Keratinocyte (primary cell): ENCODE measurements around the gene SLC30A3. TPM values are rescaled to one million over a fixed set of nuclear protein-coding genes. Genes with fewer than 3 reads are reported as not detected.

Source experiments
- DNase-seq: peaks from one replicate; pipeline ENCODE4 v3.0.0-alpha.2; 2011; ENCODE audit warnings: low read depth, missing footprints, low spot score
- FAIRE-seq: peaks from 2 replicates; lab custom pipeline; 2011; peaks lifted over from hg19 to GRCh38; lab: Jason Lieb, UNC
- H2AFZ ChIP-seq: 2 replicates; pipeline ENCODE4 v1.6.0; 2012; ENCODE audit warnings: low read length, control low read depth, inconsistent platforms; ENCODE audit not compliant: control insufficient read depth
- H3K27ac ChIP-seq: 2 replicates; pipeline ENCODE4 v1.5.1; 2011; ENCODE audit warnings: low read length; ENCODE audit not compliant: control insufficient read depth, insufficient read depth
- H3K27me3 ChIP-seq: 3 replicates; pipeline ENCODE4 v1.6.0; 2011; ENCODE audit warnings: low read length; ENCODE audit not compliant: control insufficient read depth, insufficient read depth; ENCODE audit errors: extremely low read depth
- H3K36me3 ChIP-seq, 2 experiments: 2 replicates in 1 of 2; 3 replicates in 1 of 2; pipeline ENCODE4 v1.5.1; 2011; ENCODE audit warnings: low read length in 2 of 2, mild to moderate bottlenecking in 1 of 2; ENCODE audit not compliant: control insufficient read depth in 2 of 2, insufficient read depth in 2 of 2; ENCODE audit errors: extremely low read depth in 1 of 2
- H3K4me1 ChIP-seq: 3 replicates; pipeline ENCODE4 v1.5.1; 2011; ENCODE audit warnings: low read length; ENCODE audit not compliant: control insufficient read depth, insufficient read depth; ENCODE audit errors: extremely low read depth
- H3K4me2 ChIP-seq: 3 replicates; pipeline ENCODE4 v1.6.0; 2011; ENCODE audit warnings: low read depth, low read length; ENCODE audit not compliant: control insufficient read depth, insufficient read depth; ENCODE audit errors: extremely low read depth
- H3K4me3 ChIP-seq, 3 experiments: fragments of 200-600 bp in 1 of 3; sonication (generic) in 1 of 3; 2 replicates in 2 of 3; 3 replicates in 1 of 3; pipeline ENCODE4 v1.5.1; 2011 to 2016; ENCODE audit warnings: low read length in 3 of 3, mild to moderate bottlenecking in 3 of 3, control low read depth in 2 of 3, inconsistent platforms in 1 of 3, low read depth in 1 of 3, mixed read lengths in 1 of 3, mixed run types in 1 of 3, moderate library complexity in 1 of 3; ENCODE audit not compliant: control insufficient read depth in 2 of 3, insufficient read depth in 2 of 3; ENCODE audit errors: extremely low read depth in 1 of 3
- H3K79me2 ChIP-seq: 2 replicates; pipeline ENCODE4 v1.6.0; 2012; ENCODE audit warnings: low read length; ENCODE audit not compliant: control insufficient read depth, insufficient read depth
- H3K9ac ChIP-seq: 3 replicates; pipeline ENCODE4 v1.6.0; 2011; ENCODE audit warnings: low read length; ENCODE audit not compliant: control insufficient read depth, insufficient read depth; ENCODE audit errors: extremely low read depth
- H3K9me1 ChIP-seq: 3 replicates; pipeline ENCODE4 v1.6.0; 2011; ENCODE audit warnings: low read length; ENCODE audit not compliant: control insufficient read depth, insufficient read depth; ENCODE audit errors: extremely low read depth
- H3K9me3 ChIP-seq: 2 replicates; pipeline ENCODE4 v1.5.1; 2012; ENCODE audit warnings: low read depth, low read length; ENCODE audit not compliant: control insufficient read depth
- H4K20me1 ChIP-seq: 3 replicates; pipeline ENCODE4 v1.6.0; 2011; ENCODE audit warnings: low read length; ENCODE audit not compliant: control insufficient read depth, insufficient read depth; ENCODE audit errors: extremely low read depth
- CTCF ChIP-seq, 3 experiments: IDR thresholded peaks in 1 of 3; conservative IDR thresholded peaks in 1 of 3; optimal IDR thresholded peaks in 1 of 3; 2 replicates in 2 of 3; 3 replicates in 1 of 3; pipeline versions ENCODE3 to v1.5.1; 2011; ENCODE audit warnings: low read length in 3 of 3, mild to moderate bottlenecking in 3 of 3, moderate library complexity in 2 of 3, control low read depth in 1 of 3, inconsistent platforms in 1 of 3; ENCODE audit not compliant: insufficient read depth in 2 of 3; ENCODE audit errors: extremely low read depth in 1 of 3
- EZH2 ChIP-seq: IDR thresholded peaks from one replicate; pipeline ENCODE4 v1.6.1; 2012; ENCODE audit warnings: inconsistent platforms, mild to moderate bottlenecking, low read length, moderate library complexity
- dilution Hi-C: fragments of 300-500 bp; cut with MboI; formaldehyde crosslinking; loops from one replicate; pipeline ENCODE4 v1.7.0; 2020; ENCODE audit warnings: low sequenced_read_pairs; ENCODE audit not compliant: extremely low pct_ligation_motif_present
- polyA plus RNA-seq, 5 experiments: library from polyadenylated mRNA; depleted of rRNA in 3 of 5; stranded (reverse) in 3 of 5; stranded (forward) in 1 of 5; unstranded in 1 of 5; fragments of >200 nt; gene quantifications; 1 replicate in 1 of 5; 2 replicates in 3 of 5; 3 replicates in 1 of 5; pipeline versions ENCODE4 v1.2.1 to v1.2.3, GENCODE V29; 2011 to 2012; ENCODE audit warnings: missing spikeins in 2 of 5, low read depth in 1 of 5, low replicate concordance in 1 of 5

The SLC30A3 gene
- polyA plus RNA-seq, 1 donor (not counting 4 experiments of a cell fraction or from before 2014, with no cell fraction given): not detected

- no peak overlapping the region for H3K9ac ChIP-seq
- no peaks in the 10 kb centered on the region for H4K20me1 ChIP-seq
- TF ChIP-seq EZH2 (no peak), CTCF (optimal IDR thresholded peaks at IDR 0.05 in 1 of 3, IDR thresholded peaks at IDR 0.05 in 1 of 3, conservative IDR thresholded peaks at IDR 0.05 in 1 of 3; ENCODE audit: extremely low read depth in 1 of 3, insufficient read depth in 2 of 3, low read length in 3 of 3) (no peak)
- H3K36me3 ChIP-seq: peaks cover 40 to 63% of the 10 kb centered on the region in 2 experiments
- no peaks in the 10 kb centered on the region for H3K27me3 ChIP-seq
- DNase-seq: no peak
- H3K9me3 ChIP-seq: no peaks in the 10 kb centered on the region
- no peaks in the 10 kb centered on the region for H3K79me2 ChIP-seq
- FAIRE-seq: no peak
- dilution Hi-C loops: no loop called here
- no peak overlapping the region for H3K4me2 ChIP-seq
- peaks cover 3% of the 10 kb centered on the region for H3K4me1 ChIP-seq
- no peak overlapping the region for H3K27ac ChIP-seq
- H2AFZ ChIP-seq: no peak overlapping the region
- no peak overlapping the region for H3K4me3 ChIP-seq
- H3K9me1 ChIP-seq: no peaks in the 10 kb centered on the region
Observed at GRCh38 chr2:27203741-27204140, 59.1 kb downstream of the SLC30A3 start.

Other genes starting within 250 kb of the SLC30A3 start
- 28.7 to 65.8 TPM (median 38.0 TPM) in 3 replicates for gene TMEM214, start 230.1 kb downstream of the SLC30A3 start, polyA plus RNA-seq
- gene AGBL5, start 211.4 kb downstream of the SLC30A3 start, polyA plus RNA-seq: 24.5 to 27.7 TPM (median 25.5 TPM) in 3 replicates
- 393 to 636 TPM (median 541 TPM) in 3 replicates for gene OST4, start 191.4 kb downstream of the SLC30A3 start, polyA plus RNA-seq
- gene EMILIN1, start 184.4 kb downstream of the SLC30A3 start, polyA plus RNA-seq: 0.01 to 0.06 TPM (median 0.03 TPM) in 3 replicates
- gene KHK, start 176.3 kb downstream of the SLC30A3 start, polyA plus RNA-seq: 0.06 to 0.36 TPM (median 0.21 TPM) in 3 replicates
- 1.1 to 1.4 TPM (median 1.3 TPM) in 3 replicates for gene CGREF1, start 143.9 kb downstream of the SLC30A3 start, polyA plus RNA-seq
- gene ABHD1, start 139.2 kb downstream of the SLC30A3 start, polyA plus RNA-seq: not detected in 3 replicates
- gene PREB, start 128.4 kb downstream of the SLC30A3 start, polyA plus RNA-seq: 48.7 to 51.0 TPM (median 50.9 TPM) in 3 replicates
- gene PRR30, start 123.6 kb downstream of the SLC30A3 start, polyA plus RNA-seq: not detected in 3 replicates
- not detected in 3 replicates for gene TCF23, start 114.0 kb downstream of the SLC30A3 start, polyA plus RNA-seq
- gene ATRAID, start 51.0 kb downstream of the SLC30A3 start, polyA plus RNA-seq: 154 to 168 TPM (median 156 TPM) in 3 replicates
- gene SLC5A6, start 50.8 kb downstream of the SLC30A3 start, polyA plus RNA-seq: 55.1 to 72.3 TPM (median 60.4 TPM) in 3 replicates
- gene CAD, start 45.7 kb downstream of the SLC30A3 start, polyA plus RNA-seq: 17.1 to 33.3 TPM (median 21.0 TPM) in 3 replicates
- not detected in 3 replicates for gene DNAJC5G, start 12.4 kb upstream of the SLC30A3 start, polyA plus RNA-seq
- gene TRIM54, start 19.4 kb upstream of the SLC30A3 start, polyA plus RNA-seq: not detected in 3 replicates
- gene UCN, start 45.4 kb upstream of the SLC30A3 start, polyA plus RNA-seq: 0.08 to 0.59 TPM (median 0.10 TPM) in 3 replicates
- 117 to 162 TPM (median 125 TPM) in 3 replicates for gene MPV17, start 60.0 kb upstream of the SLC30A3 start, polyA plus RNA-seq
- gene GTF3C2, start 93.7 kb upstream of the SLC30A3 start, polyA plus RNA-seq: 44.7 to 53.4 TPM (median 51.3 TPM) in 3 replicates
- gene EIF2B4, start 107.3 kb upstream of the SLC30A3 start, polyA plus RNA-seq: 43.1 to 54.9 TPM (median 54.2 TPM) in 3 replicates
- gene SNX17, start 107.6 kb upstream of the SLC30A3 start, polyA plus RNA-seq: 79.4 to 101 TPM (median 83.3 TPM) in 3 replicates
- gene ZNF513, start 117.7 kb upstream of the SLC30A3 start, polyA plus RNA-seq: 8.8 to 14.3 TPM (median 8.9 TPM) in 3 replicates
- 31.8 to 86.8 TPM (median 55.5 TPM) in 3 replicates for gene PPM1G, start 146.5 kb upstream of the SLC30A3 start, polyA plus RNA-seq
- 144 to 157 TPM (median 148 TPM) in 3 replicates for gene NRBP1, start 165.6 kb upstream of the SLC30A3 start, polyA plus RNA-seq
- 8.6 to 22.9 TPM (median 14.7 TPM) in 3 replicates for gene KRTCAP3, start 179.3 kb upstream of the SLC30A3 start, polyA plus RNA-seq
- gene IFT172, start 226.7 kb upstream of the SLC30A3 start, polyA plus RNA-seq: 10.4 to 14.4 TPM (median 12.7 TPM) in 3 replicates
- 6.3 to 13.0 TPM (median 9.9 TPM) in 3 replicates for gene FNDC4, start 232.2 kb upstream of the SLC30A3 start, polyA plus RNA-seq
- gene GCKR, start 233.8 kb upstream of the SLC30A3 start, polyA plus RNA-seq: 0.18 to 0.30 TPM (median 0.27 TPM) in 3 replicates